ENCODE measurements around the gene ARL3.

The ARL3 gene

DNA sequence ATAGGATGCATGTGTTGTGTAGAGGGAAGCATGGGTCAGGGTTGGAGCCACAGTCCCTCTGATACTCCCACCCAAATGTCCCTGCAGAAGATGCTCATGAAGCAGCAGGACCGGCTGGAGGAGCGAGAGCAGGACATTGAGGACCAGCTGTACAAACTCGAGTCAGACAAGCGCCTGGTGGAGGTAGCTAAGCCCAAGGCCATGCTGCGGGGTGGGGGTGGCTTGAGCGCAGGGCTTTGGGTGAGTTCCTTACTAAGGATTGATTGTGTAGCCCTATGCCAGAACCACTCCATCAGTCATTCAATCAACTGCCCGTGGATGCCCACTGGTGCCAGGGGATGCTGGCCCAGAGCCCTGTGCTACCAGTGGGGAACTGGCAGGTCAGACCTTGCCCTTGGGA, 59.6 kb downstream of the ARL3 start:
- in situ Hi-C loops (cut with MboI; ENCODE audit: low sequenced_read_pairs), result no loop called here

- in situ Hi-C loops (cut with MboI; ENCODE audit: low sequenced_read_pairs), result no loop called here
Measured at GRCh38 chr10:102653060-102653459, 61.1 kb downstream of the ARL3 start.

GRCh38 chr10:102652170-102652916, 61.9 kb downstream of the ARL3 start:
- in situ Hi-C loops (cut with MboI; ENCODE audit: low sequenced_read_pairs), result no loop called here

GRCh38 chr10:102651455-102652169, 62.6 kb downstream of the ARL3 start:
- in situ Hi-C loops (cut with MboI; ENCODE audit: low sequenced_read_pairs), result no loop called here

DNA sequence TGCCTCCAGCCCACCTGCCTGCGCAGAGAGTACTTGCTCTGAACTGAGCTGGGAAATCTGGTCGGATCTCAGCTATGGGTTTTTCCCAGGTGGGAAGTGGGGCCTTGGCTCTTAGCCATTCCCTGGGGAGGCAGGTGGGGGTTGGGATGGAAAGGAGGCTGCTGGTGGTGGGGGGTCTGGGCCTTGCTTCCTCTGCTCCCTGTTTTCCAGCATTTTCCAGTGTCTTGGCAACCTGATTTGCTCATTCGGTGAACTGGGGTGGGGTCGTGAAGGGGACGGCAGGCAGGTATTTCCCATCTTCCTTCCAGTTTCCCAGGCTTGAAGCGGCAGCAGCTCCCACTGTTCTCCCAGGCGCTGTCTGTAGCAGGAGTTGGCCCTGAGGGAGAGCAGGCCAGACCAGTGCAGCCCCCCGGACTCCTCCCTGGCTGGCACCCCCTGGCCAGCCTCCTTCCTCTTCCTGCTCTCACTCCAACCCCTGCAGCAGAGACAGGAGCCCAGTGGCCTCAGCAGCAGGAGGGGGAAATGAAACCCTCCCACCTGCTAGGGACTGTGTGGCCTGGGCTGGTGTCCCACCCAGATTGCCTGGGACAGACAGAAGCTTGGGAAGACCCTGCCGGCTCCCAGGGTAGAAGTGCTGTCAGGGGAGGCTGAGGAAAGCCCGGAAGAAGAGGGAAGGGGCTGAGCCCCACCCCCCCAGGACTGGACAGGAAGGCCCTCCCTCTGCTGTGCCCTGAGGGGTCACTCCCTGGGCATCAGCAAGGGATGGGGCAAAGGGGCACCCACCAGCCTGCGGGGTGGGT, 63.3 kb downstream of the ARL3 start:
- in situ Hi-C loops (cut with MboI; ENCODE audit: low sequenced_read_pairs), result no loop called here

DNA sequence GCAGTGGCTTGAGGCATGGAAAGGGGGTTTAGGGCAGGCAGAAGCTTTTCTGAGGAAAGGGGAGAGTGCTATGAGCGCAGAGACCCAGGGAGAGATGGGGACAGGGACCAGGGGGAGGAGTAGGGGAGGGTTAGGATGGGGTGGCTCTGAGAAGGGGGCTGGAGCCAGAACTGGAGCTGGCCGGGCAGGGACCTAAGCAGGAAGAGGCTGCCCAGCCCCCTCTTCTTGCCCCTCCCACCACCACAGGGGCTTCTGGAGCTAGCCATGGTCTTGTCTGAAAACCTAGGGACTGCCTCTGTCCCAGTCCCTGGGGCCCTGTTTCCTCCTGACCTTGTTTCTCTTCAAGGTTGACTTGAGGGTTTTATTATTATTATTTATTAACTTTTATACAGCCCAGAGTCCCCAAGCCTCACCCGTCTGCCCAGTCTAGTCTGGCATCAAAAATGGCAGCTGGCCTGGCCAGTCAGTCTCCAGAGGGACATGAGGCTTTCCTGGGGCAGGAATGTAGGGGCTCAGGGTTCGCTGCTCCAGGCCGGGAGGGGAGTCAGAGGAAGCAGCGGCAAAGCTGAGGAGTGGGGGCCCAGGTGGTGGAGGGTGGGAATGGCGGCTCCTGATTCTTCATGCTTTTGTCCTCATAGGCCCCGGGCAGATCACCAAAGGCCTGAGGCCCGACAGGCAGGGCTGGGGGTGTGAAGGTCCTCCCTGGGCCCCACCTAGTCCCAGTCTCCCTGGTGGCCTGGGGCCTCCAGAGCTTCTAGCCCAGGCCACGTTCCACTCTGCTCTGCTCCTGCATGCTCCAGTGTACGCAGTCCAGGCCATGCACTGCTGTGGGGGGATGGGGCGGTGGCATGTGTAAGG, 64.2 kb downstream of the ARL3 start:
- in situ Hi-C loops (cut with MboI; ENCODE audit: low sequenced_read_pairs), result no loop called here

GRCh38 chr10:102648889-102649796, 65.1 kb downstream of the ARL3 start:
- in situ Hi-C loops (cut with MboI; ENCODE audit: low sequenced_read_pairs), result no loop called here

DNA sequence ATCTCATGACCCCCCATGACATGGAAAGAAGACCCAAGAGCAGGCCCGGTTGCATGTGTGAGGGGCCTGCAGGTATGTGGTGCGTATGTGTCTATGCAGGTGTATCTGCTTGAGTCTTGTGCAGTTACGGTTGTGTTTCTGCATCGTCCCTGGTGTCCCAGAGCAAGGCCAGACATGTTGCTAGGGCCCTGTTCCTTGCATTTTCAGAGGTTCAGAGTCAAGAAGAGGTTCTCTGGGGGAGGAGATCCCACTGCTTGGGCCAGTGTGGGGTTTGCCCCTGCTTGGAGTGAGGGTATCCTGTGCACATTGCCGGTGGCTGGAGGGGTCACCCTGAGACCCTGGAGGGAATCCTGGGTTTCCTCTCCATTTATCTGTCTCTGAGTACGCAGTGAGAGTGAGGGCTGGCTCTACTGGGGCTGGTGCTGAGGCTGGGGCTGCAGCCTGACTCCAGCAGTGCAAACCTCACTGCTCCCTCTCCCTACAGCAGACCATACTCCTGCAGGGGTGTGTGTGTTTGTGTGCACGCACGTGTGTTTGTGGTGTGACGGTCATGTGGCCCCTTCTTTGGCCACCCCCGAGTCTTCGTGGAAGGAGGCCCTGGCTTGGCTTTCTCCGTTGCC, 65.8 kb downstream of the ARL3 start:
- in situ Hi-C loops (cut with MboI; ENCODE audit: low sequenced_read_pairs), result no loop called here

- in situ Hi-C loops (cut with MboI; ENCODE audit: low sequenced_read_pairs), result no loop called here
Measured at GRCh38 chr10:102647443-102648268, 66.5 kb downstream of the ARL3 start.

DNA sequence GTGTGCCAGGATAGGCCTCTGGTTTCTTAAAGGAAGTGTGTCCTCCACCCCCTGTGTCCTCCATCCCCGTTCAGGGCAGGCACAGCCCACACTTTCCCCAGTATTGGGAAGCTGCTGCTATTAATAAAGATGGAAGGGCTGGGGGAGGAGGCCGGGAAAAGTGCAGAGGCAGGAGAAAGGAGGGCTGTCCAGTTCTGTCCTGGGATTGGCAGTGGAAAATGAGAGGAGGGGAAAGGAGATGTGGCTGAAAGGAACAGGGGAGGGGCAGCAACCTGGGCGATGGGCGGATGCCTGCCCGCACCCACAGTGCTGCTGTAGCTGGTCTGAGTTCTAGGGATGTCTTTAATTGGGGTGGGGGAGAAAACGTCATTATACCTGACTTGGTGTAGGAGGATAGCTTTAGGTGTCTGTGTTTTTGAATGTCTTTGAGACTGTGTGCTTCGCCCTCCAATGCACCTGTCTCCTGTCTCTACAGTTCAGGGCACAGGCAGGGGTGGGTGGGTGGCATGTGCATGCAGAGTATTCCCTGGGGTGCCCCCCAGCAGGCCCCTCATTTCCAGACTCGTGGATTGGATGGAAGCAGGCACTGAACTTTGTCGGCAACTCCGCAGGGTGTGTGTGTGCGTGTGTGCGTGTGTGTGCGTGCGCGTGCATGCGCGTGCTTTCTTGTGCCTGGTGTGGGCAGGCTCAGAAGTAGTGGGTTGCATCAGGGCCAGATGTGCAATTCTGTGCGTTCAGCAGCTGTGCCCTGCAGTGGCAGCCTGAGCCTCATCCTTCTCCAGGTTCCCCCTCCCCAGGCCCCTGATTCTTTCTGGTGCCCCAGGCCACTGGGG, 67.4 kb downstream of the ARL3 start:
- in situ Hi-C loops (cut with MboI; ENCODE audit: low sequenced_read_pairs), result no loop called here

DNA sequence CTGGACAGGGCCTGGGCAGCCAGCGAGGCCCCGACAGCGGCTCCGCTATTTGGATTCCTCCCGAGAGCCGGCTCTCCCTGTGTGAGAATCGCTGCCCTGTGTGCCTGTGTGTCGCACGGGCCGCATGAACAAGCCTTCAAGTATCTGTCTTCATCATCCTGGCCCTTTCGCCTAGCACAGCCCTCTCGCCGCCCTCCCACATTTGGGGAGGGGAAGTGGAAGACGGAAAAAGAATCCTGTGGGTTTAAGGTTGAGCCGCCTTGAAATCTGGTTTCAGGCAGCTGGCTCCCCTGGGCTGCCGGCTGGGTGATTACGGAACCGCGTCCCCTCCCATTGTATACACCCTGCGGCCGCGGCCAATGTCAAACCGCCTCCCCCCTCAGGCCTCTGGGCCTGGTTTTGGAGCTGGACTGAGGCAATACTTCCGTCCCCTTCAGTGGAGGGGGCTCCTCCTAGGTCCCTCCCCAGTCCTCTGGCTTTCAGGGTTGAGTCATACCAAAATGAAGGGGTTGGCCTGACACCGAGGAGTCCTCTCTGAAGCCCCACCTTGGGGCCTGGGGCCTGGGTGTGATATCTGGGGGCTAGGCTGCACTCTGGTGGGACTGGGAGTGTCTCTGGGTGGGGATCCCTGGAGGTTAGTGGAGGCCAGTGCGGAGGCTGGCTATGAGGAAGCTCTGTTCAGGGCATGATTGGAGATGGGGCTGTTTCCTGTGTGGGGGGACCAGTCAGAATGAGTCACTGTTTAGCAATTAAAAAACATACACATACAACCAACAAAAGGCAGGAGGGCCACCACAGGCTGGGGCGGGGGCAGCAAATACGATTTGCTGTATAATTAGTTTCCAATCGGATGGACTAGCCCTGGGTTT, 68.2 kb downstream of the ARL3 start:
- in situ Hi-C loops (cut with MboI; ENCODE audit: low sequenced_read_pairs), result no loop called here

DNA sequence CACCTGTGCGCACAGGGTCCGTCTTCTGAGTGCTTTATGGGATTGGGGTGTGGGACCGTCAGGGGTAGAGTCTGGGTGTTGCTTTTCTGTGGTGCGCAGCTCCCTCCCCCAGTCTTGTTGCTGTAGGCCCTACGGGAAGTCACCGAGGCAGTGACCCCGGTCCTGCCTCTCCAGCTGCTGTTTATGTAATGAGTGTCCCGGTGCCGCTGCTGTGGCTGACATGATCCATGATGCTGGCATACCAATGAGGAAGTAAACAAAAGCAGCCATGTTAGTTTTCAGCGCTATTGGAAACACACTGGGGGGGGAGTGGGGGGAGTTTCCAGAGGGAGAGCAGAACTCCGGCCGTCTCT, 68.8 kb downstream of the ARL3 start:
- in situ Hi-C loops (cut with MboI; ENCODE audit: low sequenced_read_pairs), result no loop called here

DNA sequence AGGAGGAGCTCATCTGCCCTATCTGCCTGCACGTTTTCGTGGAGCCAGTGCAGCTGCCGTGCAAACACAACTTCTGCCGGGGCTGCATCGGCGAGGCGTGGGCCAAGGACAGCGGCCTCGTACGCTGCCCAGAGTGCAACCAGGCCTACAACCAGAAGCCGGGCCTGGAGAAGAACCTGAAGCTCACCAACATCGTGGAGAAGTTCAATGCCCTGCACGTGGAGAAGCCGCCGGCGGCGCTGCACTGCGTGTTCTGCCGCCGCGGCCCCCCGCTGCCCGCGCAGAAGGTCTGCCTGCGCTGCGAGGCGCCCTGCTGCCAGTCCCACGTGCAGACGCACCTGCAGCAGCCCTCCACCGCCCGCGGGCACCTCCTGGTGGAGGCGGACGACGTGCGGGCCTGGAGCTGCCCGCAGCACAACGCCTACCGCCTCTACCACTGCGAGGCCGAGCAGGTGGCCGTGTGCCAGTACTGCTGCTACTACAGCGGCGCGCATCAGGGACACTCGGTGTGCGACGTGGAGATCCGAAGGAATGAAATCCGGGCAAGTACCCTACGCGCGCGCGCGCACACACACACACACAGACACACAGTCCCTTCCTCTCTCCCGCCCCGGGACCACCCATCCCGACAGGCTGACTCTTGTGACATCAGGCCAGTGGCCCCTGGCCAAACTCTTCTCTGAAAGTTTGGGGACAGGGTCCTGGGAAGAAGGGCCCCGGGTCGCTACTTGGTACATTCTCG, 69.4 kb downstream of the ARL3 start:
- in situ Hi-C loops (cut with MboI; ENCODE audit: low sequenced_read_pairs), result no loop called here

DNA sequence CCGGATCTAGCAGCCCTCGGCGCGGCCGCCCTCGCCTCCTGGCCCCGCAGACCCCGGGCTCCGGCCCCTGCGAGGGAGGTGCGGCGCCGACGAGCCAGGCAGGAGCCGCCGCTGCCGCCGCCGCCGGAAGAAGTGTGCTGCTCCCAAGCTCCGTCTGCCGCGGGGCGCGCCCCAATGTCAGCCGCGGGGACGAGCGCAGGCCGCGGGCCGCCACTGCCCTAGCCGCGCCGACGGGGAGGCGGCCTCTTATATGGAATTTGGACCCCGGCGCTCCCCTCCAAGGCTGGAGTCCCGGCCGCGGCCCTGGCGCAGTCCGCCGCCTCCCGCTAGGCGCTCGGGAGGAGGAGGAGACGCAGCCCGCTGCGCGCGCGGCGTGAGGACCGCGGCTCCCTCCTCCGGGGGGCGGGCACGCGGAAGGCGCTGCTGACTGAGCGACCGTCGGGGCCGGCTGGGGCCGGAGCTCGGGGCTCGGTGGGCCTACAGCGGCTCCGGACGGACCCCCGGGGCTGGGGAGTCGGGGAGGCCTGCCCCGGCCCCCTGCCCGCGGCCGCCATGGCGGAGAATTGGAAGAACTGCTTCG, 70.0 kb downstream of the ARL3 start, which contains the start of gene TRIM8:
Gene TRIM8, plus strand, starts transcription at position 414 of the 580 bp plus-strand sequence. Its CDS starts 139 bp downstream, at position 553.
- in situ Hi-C loops (cut with MboI; ENCODE audit: low sequenced_read_pairs), result no loop called here

GRCh38 chr10:102643336-102644065, 70.7 kb downstream of the ARL3 start:
- in situ Hi-C loops (cut with MboI; ENCODE audit: low sequenced_read_pairs), result no loop called here
